NOMO-1 treated with dmso at 0.1 percent for 144 hours (cell line): ENCODE results near the gene CSMD2.

ENCODE experiments used
- DNase-seq: peaks from one replicate; lab custom pipeline; 2025; ENCODE audit not compliant: unreplicated experiment; lab: John Stamatoyannopoulos, UW

Gene CSMD2

GRCh38 chr1:33768106-33768505 lies 396.9 kb downstream of the CSMD2 start:
- DNase-seq: no peak

GRCh38 chr1:33764149-33764548 lies 400.9 kb downstream of the CSMD2 start:
- DNase-seq: no peak

GRCh38 chr1:33763406-33763805 lies 401.6 kb downstream of the CSMD2 start:
- no peak for DNase-seq

- DNase-seq: no peak
Observed at GRCh38 chr1:33762962-33763361, 402.1 kb downstream of the CSMD2 start.

GRCh38 chr1:33762109-33762830 lies 402.8 kb downstream of the CSMD2 start:
- no peak for DNase-seq

- no peak for DNase-seq
Observed at GRCh38 chr1:33758698-33759097, 406.3 kb downstream of the CSMD2 start.

GRCh38 chr1:33753087-33753856 lies 411.8 kb downstream of the CSMD2 start:
- no peak for DNase-seq

- DNase-seq: no peak
Observed at GRCh38 chr1:33745942-33746341, 419.1 kb downstream of the CSMD2 start.

- DNase-seq: no peak
Observed at GRCh38 chr1:33743221-33743998, 421.6 kb downstream of the CSMD2 start.

GRCh38 chr1:33742663-33743062 lies 422.4 kb downstream of the CSMD2 start:
- DNase-seq: no peak

GRCh38 chr1:33741749-33742148 lies 423.3 kb downstream of the CSMD2 start:
- DNase-seq: no peak

- DNase-seq: no peak
Observed at GRCh38 chr1:33740040-33740744, 424.8 kb downstream of the CSMD2 start.

- no peak for DNase-seq
Observed at GRCh38 chr1:33738976-33739375, 426.1 kb downstream of the CSMD2 start.

GRCh38 chr1:33738536-33738935 lies 426.5 kb downstream of the CSMD2 start:
- DNase-seq: no peak

- DNase-seq: no peak
Observed at GRCh38 chr1:33736496-33736895, 428.5 kb downstream of the CSMD2 start.

GRCh38 chr1:33735624-33736023 lies 429.4 kb downstream of the CSMD2 start:
- DNase-seq: no peak

GRCh38 chr1:33727310-33727709 lies 437.7 kb downstream of the CSMD2 start:
- DNase-seq: peak; percentile 32

GRCh38 chr1:33726274-33726804 lies 438.7 kb downstream of the CSMD2 start:
- no peak for DNase-seq

- no peak for DNase-seq
Observed at GRCh38 chr1:33725556-33726160, 439.4 kb downstream of the CSMD2 start.

GRCh38 chr1:33725037-33725436 lies 440.0 kb downstream of the CSMD2 start:
- DNase-seq: no peak
